H9 (cell line): Measurements from ENCODE around the gene CDK6. TPM values are rescaled to one million over a fixed set of nuclear protein-coding genes. Genes with fewer than 3 reads are reported as not detected.

Source experiments
- DNase-seq: peaks from one replicate; pipeline ENCODE4 v3.0.0-alpha.2; 2017
- H2AFZ ChIP-seq: one replicate; pipeline ENCODE4 v1.6.1; 2013; ENCODE audit warnings: mild to moderate bottlenecking, low read length, control low read depth, moderate library complexity
- H2AK5ac ChIP-seq: 2 replicates; pipeline ENCODE4 v1.6.1; 2013; ENCODE audit warnings: low read length, control low read depth, mixed read lengths; ENCODE audit not compliant: insufficient read length
- H2BK120ac ChIP-seq: one replicate; pipeline ENCODE4 v1.6.1; 2013; ENCODE audit warnings: low read depth, mild to moderate bottlenecking, low read length, control low read depth, inconsistent platforms; ENCODE audit not compliant: poor library complexity, severe bottlenecking
- H2BK12ac ChIP-seq: 2 replicates; pipeline ENCODE4 v1.6.1; 2013; ENCODE audit warnings: low read length, control low read depth, mixed read lengths, low read depth; ENCODE audit not compliant: insufficient read length
- H2BK15ac ChIP-seq: 2 replicates; pipeline ENCODE4 v1.6.1; 2013; ENCODE audit warnings: low read depth, low read length, control low read depth
- H2BK20ac ChIP-seq: one replicate; pipeline ENCODE4 v1.6.1; 2013; ENCODE audit warnings: low read depth, mild to moderate bottlenecking, low read length, control low read depth, inconsistent platforms; ENCODE audit not compliant: poor library complexity, severe bottlenecking
- H2BK5ac ChIP-seq: 2 replicates; pipeline ENCODE4 v1.6.1; 2013; ENCODE audit warnings: low read length, control low read depth, mixed read lengths; ENCODE audit not compliant: insufficient read length
- H3K14ac ChIP-seq: 2 replicates; pipeline ENCODE4 v1.6.1; 2013; ENCODE audit warnings: low read length, control low read depth; ENCODE audit not compliant: insufficient read depth
- H3K18ac ChIP-seq: 2 replicates; pipeline ENCODE4 v1.6.1; 2013; ENCODE audit warnings: low read depth, mild to moderate bottlenecking, mixed read lengths, low read length, control low read depth; ENCODE audit not compliant: insufficient read length
- H3K23ac ChIP-seq: 2 replicates; pipeline ENCODE4 v1.6.1; 2013; ENCODE audit warnings: low read length, control low read depth, mixed read lengths, low read depth; ENCODE audit not compliant: insufficient read length
- H3K23me2 ChIP-seq: 2 replicates; pipeline ENCODE4 v1.6.1; 2013; ENCODE audit warnings: low read depth, mild to moderate bottlenecking, mixed read lengths, low read length, control low read depth; ENCODE audit not compliant: insufficient read length, poor library complexity, severe bottlenecking
- H3K27ac ChIP-seq: 2 replicates; pipeline ENCODE4 v1.5.1; 2013; ENCODE audit warnings: low read length, control low read depth, mixed read lengths, low read depth; ENCODE audit not compliant: insufficient read length
- H3K27me3 ChIP-seq: 2 replicates; pipeline ENCODE4 v1.6.1; 2013; ENCODE audit warnings: low read length, control low read depth, inconsistent platforms; ENCODE audit not compliant: insufficient read depth
- H3K4ac ChIP-seq: 2 replicates; pipeline ENCODE4 v1.6.1; 2013; ENCODE audit warnings: low read depth, mild to moderate bottlenecking, control low read depth, inconsistent platforms, low read length, moderate library complexity
- H3K4me1 ChIP-seq: 2 replicates; pipeline ENCODE4 v1.6.1; 2013; ENCODE audit warnings: low read length, control low read depth, inconsistent platforms; ENCODE audit not compliant: insufficient read depth
- H3K4me2 ChIP-seq: 2 replicates; pipeline ENCODE4 v1.6.1; 2013; ENCODE audit warnings: low read length, control low read depth, mixed read lengths; ENCODE audit not compliant: insufficient read length, insufficient read depth
- H3K56ac ChIP-seq: 2 replicates; pipeline ENCODE4 v1.6.1; 2013; ENCODE audit warnings: low read depth, mild to moderate bottlenecking, mixed read lengths, low read length, control low read depth; ENCODE audit not compliant: insufficient read length
- H3K79me1 ChIP-seq: 2 replicates; pipeline ENCODE4 v1.6.1; 2013; ENCODE audit warnings: low read depth, mild to moderate bottlenecking, moderate library complexity, low read length, control low read depth, inconsistent platforms; ENCODE audit not compliant: insufficient read depth, poor library complexity, severe bottlenecking
- H3K79me2 ChIP-seq: 2 replicates; pipeline ENCODE4 v1.6.1; 2013; ENCODE audit warnings: low read length, control low read depth, inconsistent platforms; ENCODE audit not compliant: insufficient read depth
- H3K9ac ChIP-seq: 2 replicates; pipeline ENCODE4 v1.6.1; 2013; ENCODE audit warnings: low read length, control low read depth, mixed read lengths; ENCODE audit not compliant: insufficient read length; ENCODE audit errors: extremely low read depth
- H3K9me3 ChIP-seq: one replicate; pipeline ENCODE4 v1.6.1; 2013; ENCODE audit warnings: low read depth, low read length, inconsistent platforms; ENCODE audit not compliant: control insufficient read depth
- H3T11ph ChIP-seq: one replicate; pipeline ENCODE4 v1.6.1; 2013; ENCODE audit warnings: mild to moderate bottlenecking, low read length, control low read depth, inconsistent platforms
- H4K20me1 ChIP-seq: one replicate; pipeline ENCODE4 v1.6.1; 2013; ENCODE audit not compliant: control insufficient read depth, insufficient read length, insufficient read depth
- H4K5ac ChIP-seq: 2 replicates; pipeline ENCODE4 v1.6.1; 2013; ENCODE audit warnings: low read depth, mild to moderate bottlenecking, mixed read lengths, low read length, control low read depth; ENCODE audit not compliant: insufficient read length
- H4K8ac ChIP-seq: replicated peaks from 2 replicates; pipeline ENCODE4 v1.6.1; 2013; ENCODE audit warnings: low read length, control low read depth, mixed read lengths, low read depth; ENCODE audit not compliant: insufficient read length
- H4K91ac ChIP-seq: 2 replicates; pipeline ENCODE4 v1.6.1; 2013; ENCODE audit warnings: low read depth, mild to moderate bottlenecking, moderate library complexity, mixed read lengths, low read length, control low read depth; ENCODE audit not compliant: insufficient read length
- H3K27ac Mint-ChIP-seq, 3 experiments: 2 replicates in 2 of 3; 3 replicates in 1 of 3; pipeline ENCODE4 v1.8.0; 2020 to 2021; ENCODE audit warnings: mixed read lengths in 3 of 3, mild to moderate bottlenecking in 1 of 3, moderate library complexity in 1 of 3
- H3K27me3 Mint-ChIP-seq: 2 replicates; pipeline ENCODE4 v1.8.0; 2021; ENCODE audit warnings: low read depth, mild to moderate bottlenecking, moderate library complexity, mixed read lengths
- H3K36me3 Mint-ChIP-seq, 3 experiments: 2 replicates in 2 of 3; 3 replicates in 1 of 3; pipeline ENCODE4 v1.8.0; 2020 to 2021; ENCODE audit warnings: low read depth in 3 of 3, mixed read lengths in 3 of 3; ENCODE audit not compliant: insufficient read depth in 1 of 3
- H3K4me1 Mint-ChIP-seq, 2 experiments: 2 replicates each; pipeline ENCODE4 v1.8.0; 2020; ENCODE audit warnings: mixed read lengths in 2 of 2
- H3K4me3 Mint-ChIP-seq, 2 experiments: 2 replicates in 1 of 2; 3 replicates in 1 of 2; pipeline ENCODE4 v1.8.0; 2020 to 2021; ENCODE audit warnings: mild to moderate bottlenecking in 2 of 2, mixed read lengths in 2 of 2, moderate library complexity in 1 of 2
- H3K9me3 Mint-ChIP-seq, 2 experiments: 2 replicates in 1 of 2; 3 replicates in 1 of 2; pipeline ENCODE4 v1.8.0; 2020; ENCODE audit warnings: mild to moderate bottlenecking in 2 of 2, mixed read lengths in 2 of 2, moderate library complexity in 1 of 2
- WGBS: extraction: QIAGEN DNeasy Blood & Tissue Kit; methylation state at CpG from one replicate; pipeline ENCODE4 v1.1.7; 2013; ENCODE audit warnings: missing lambda C conversion rate, low lambda C conversion rate, mixed read lengths; ENCODE audit not compliant: insufficient read length; ENCODE audit errors: extremely low coverage; 5-methylcytosine and 5-hydroxymethylcytosine counted together
- total RNA-seq: library from RNA; stranded (reverse); gene quantifications from 2 replicates; pipeline ENCODE4 v1.2.1, GENCODE V29; 2021
- TF ChIP-seq, protein P1 (sequence below): fragments of 200-600 bp; sonication (generic); conservative IDR thresholded peaks from 3 replicates; pipeline ENCODE4 v1.8.0; 2021; ENCODE audit warnings: antibody characterized with exemption, mild to moderate bottlenecking

The CDK6 gene
- total RNA-seq, 1 experiment from 2014 or later = 30.0 TPM

DNA sequence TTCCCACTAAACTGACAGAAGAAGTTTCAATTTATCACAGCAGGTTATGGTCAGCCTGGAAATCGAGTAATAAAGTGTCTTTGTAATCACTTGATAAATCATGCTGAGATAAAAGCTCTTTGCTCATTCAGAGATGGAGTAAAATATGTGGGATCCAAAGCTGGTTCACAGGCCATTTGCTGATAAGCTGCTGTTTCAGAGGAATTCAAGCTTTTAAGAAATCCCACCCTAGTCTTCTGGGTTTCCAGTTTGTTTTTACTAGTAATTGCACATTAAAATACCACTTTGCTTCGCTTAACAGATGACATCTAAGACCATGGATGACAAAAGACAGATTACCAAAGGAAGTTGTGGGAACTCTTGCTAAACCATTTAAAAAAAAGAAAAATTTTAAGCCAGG lies 37.4 kb upstream of the CDK6 start:
- peaks cover 2% of the 10 kb centered on the region; the same call in 1 of the 2 replicates for H3K27me3 Mint-ChIP-seq

More for the DNA sequence above, 37.4 kb upstream of the CDK6 start:
- Histone ChIP-seq H3K14ac (no peak overlapping the region), H3K27me3 (no peaks in the 10 kb centered on the region), H2AK5ac (no peak overlapping the region), H2BK20ac (no peak overlapping the region), H3K4me2 (no peak overlapping the region), H3K79me2 (no peaks in the 10 kb centered on the region), H2BK15ac (no peak overlapping the region), H4K20me1 (no peaks in the 10 kb centered on the region), H2BK12ac (no peak overlapping the region), H3K23me2 (no peaks in the 10 kb centered on the region), H3K27ac (no peak overlapping the region), H4K5ac (no peak overlapping the region), H2BK120ac (no peak overlapping the region), H2BK5ac (no peak overlapping the region), H3K79me1 (no peaks in the 10 kb centered on the region), H3K18ac (no peak overlapping the region), H3K9me3 (no peaks in the 10 kb centered on the region), H2AFZ (no peak overlapping the region), H4K8ac (no peak overlapping the region), H4K91ac (no peak overlapping the region), H3T11ph (no peak overlapping the region), H3K4ac (no peak overlapping the region), H3K9ac (no peak overlapping the region), H3K4me1 (no peaks in the 10 kb centered on the region), H3K23ac (no peak overlapping the region), H3K56ac (no peak overlapping the region)
- no peak overlapping the region for H3K27ac Mint-ChIP-seq
- no peak for DNase-seq
- WGBS = no CpG with 5 or more reads among the region's 2 CpGs
- TF ChIP-seq, protein P1, sequence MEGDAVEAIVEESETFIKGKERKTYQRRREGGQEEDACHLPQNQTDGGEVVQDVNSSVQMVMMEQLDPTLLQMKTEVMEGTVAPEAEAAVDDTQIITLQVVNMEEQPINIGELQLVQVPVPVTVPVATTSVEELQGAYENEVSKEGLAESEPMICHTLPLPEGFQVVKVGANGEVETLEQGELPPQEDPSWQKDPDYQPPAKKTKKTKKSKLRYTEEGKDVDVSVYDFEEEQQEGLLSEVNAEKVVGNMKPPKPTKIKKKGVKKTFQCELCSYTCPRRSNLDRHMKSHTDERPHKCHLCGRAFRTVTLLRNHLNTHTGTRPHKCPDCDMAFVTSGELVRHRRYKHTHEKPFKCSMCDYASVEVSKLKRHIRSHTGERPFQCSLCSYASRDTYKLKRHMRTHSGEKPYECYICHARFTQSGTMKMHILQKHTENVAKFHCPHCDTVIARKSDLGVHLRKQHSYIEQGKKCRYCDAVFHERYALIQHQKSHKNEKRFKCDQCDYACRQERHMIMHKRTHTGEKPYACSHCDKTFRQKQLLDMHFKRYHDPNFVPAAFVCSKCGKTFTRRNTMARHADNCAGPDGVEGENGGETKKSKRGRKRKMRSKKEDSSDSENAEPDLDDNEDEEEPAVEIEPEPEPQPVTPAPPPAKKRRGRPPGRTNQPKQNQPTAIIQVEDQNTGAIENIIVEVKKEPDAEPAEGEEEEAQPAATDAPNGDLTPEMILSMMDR = no peak
- H3K4me1 Mint-ChIP-seq = peaks cover 2 to 9% of the 10 kb centered on the region in 2 experiments; a peak in 3 of 4 replicates
- H3K9me3 Mint-ChIP-seq = no peaks in the 10 kb centered on the region; a peak in 1 of 5 replicates
- H3K4me3 Mint-ChIP-seq = no peak overlapping the region
- H3K36me3 Mint-ChIP-seq = no peaks in the 10 kb centered on the region
